ENCODE data around the gene PRKCA. TPM values are rescaled to one million over a fixed set of nuclear protein-coding genes. Genes with fewer than 3 reads are reported as not detected.
"Not testable (repeated sequence)": the region's sequence is repeated elsewhere in the genome, so short reads cannot be mapped to it uniquely, and the experiment has no call there.

PRKCA gene
- total RNA-seq, 1 experiment from 2014 or later = 28.6 TPM

GRCh38 chr17:66701462-66701861, 399.0 kb downstream of the PRKCA start:
- in situ Hi-C loops (cut with HindIII; ENCODE audit: low pct_unique_long_range_greater_than_20kb, low sequenced_read_pairs) = no loop called here
- no peak for DNase-seq (ENCODE audit: low read depth)

GRCh38 chr17:66702106-66702936, 399.9 kb downstream of the PRKCA start:
- in situ Hi-C loops (cut with HindIII; ENCODE audit: low pct_unique_long_range_greater_than_20kb, low sequenced_read_pairs) = no loop called here
- no peak for DNase-seq (ENCODE audit: low read depth)

- in situ Hi-C loops (cut with HindIII; ENCODE audit: low pct_unique_long_range_greater_than_20kb, low sequenced_read_pairs) = no loop called here
- peak; percentile 28 for DNase-seq (ENCODE audit: low read depth)
These were observed 402.6 kb downstream of the PRKCA start for GRCh38 chr17:66704858-66705520.

- in situ Hi-C loops (cut with HindIII; ENCODE audit: low pct_unique_long_range_greater_than_20kb, low sequenced_read_pairs) = no loop called here
- peak; percentile 8 for DNase-seq (ENCODE audit: low read depth)
These were observed 404.5 kb downstream of the PRKCA start for GRCh38 chr17:66706851-66707450.

- in situ Hi-C loops (cut with HindIII; ENCODE audit: low pct_unique_long_range_greater_than_20kb, low sequenced_read_pairs) = no loop called here
These were observed 409.0 kb downstream of the PRKCA start for GRCh38 chr17:66711401-66711800.

GRCh38 chr17:66711881-66712321, 409.5 kb downstream of the PRKCA start:
- in situ Hi-C loops (cut with HindIII; ENCODE audit: low pct_unique_long_range_greater_than_20kb, low sequenced_read_pairs) = no loop called here
- peak; percentile 90 for DNase-seq (ENCODE audit: low read depth)

More at GRCh38 chr17:66711401-66711800, 409.0 kb downstream of the PRKCA start:
- DNase-seq (ENCODE audit: low read depth) = no peak

GRCh38 chr17:66712453-66712852, 410.0 kb downstream of the PRKCA start:
- in situ Hi-C loops (cut with HindIII; ENCODE audit: low pct_unique_long_range_greater_than_20kb, low sequenced_read_pairs) = no loop called here
- no peak for DNase-seq (ENCODE audit: low read depth)

- in situ Hi-C loops (cut with HindIII; ENCODE audit: low pct_unique_long_range_greater_than_20kb, low sequenced_read_pairs) = not testable (repeated sequence)
These were observed 410.7 kb downstream of the PRKCA start for GRCh38 chr17:66713021-66713532.

GRCh38 chr17:66713533-66714042, 411.2 kb downstream of the PRKCA start:
- DNase-seq (ENCODE audit: low read depth) = peak; percentile 97
- in situ Hi-C loops (cut with HindIII; ENCODE audit: low pct_unique_long_range_greater_than_20kb, low sequenced_read_pairs) = no loop called here

More at GRCh38 chr17:66713021-66713532, 410.7 kb downstream of the PRKCA start:
- not testable (repeated sequence) for DNase-seq (ENCODE audit: low read depth)

- in situ Hi-C loops (cut with HindIII; ENCODE audit: low pct_unique_long_range_greater_than_20kb, low sequenced_read_pairs) = no loop called here
- peak; percentile 29 for DNase-seq (ENCODE audit: low read depth)
These were observed 411.9 kb downstream of the PRKCA start for GRCh38 chr17:66714046-66715023.

- peak; percentile 7 for DNase-seq (ENCODE audit: low read depth)
- in situ Hi-C loops (cut with HindIII; ENCODE audit: low pct_unique_long_range_greater_than_20kb, low sequenced_read_pairs) = no loop called here
These were observed 412.8 kb downstream of the PRKCA start for GRCh38 chr17:66715076-66715675.

- DNase-seq (ENCODE audit: low read depth) = peak; percentile 80
- in situ Hi-C loops (cut with HindIII; ENCODE audit: low pct_unique_long_range_greater_than_20kb, low sequenced_read_pairs) = no loop called here
These were observed 413.3 kb downstream of the PRKCA start for GRCh38 chr17:66715745-66716156.

GRCh38 chr17:66716236-66717026, 414.0 kb downstream of the PRKCA start:
- peak; percentile 22 for DNase-seq (ENCODE audit: low read depth)
- in situ Hi-C loops (cut with HindIII; ENCODE audit: low pct_unique_long_range_greater_than_20kb, low sequenced_read_pairs) = no loop called here

- in situ Hi-C loops (cut with HindIII; ENCODE audit: low pct_unique_long_range_greater_than_20kb, low sequenced_read_pairs) = no loop called here
- DNase-seq (ENCODE audit: low read depth) = peak; percentile 13
These were observed 415.2 kb downstream of the PRKCA start for GRCh38 chr17:66717641-66718058.

GRCh38 chr17:66720027-66720426, 417.6 kb downstream of the PRKCA start:
- in situ Hi-C loops (cut with HindIII; ENCODE audit: low pct_unique_long_range_greater_than_20kb, low sequenced_read_pairs) = no loop called here
- no peak for DNase-seq (ENCODE audit: low read depth)

GRCh38 chr17:66720567-66720966, 418.2 kb downstream of the PRKCA start:
- in situ Hi-C loops (cut with HindIII; ENCODE audit: low pct_unique_long_range_greater_than_20kb, low sequenced_read_pairs) = no loop called here
- no peak for DNase-seq (ENCODE audit: low read depth)
